HepG2 (cell line): ENCODE results near the gene MFNG. TPM values are rescaled to one million over a fixed set of nuclear protein-coding genes. Genes with fewer than 3 reads are reported as not detected.

Source experiments
- AKAP8 ChIP-seq: sonication (generic); formaldehyde crosslinking; IDR thresholded peaks from 2 replicates; pipeline ENCODE4 v1.5.1; 2020; ENCODE audit warnings: mild to moderate bottlenecking, missing genetic modification reagents
- CBFB ChIP-seq: sonication (generic); formaldehyde crosslinking; IDR thresholded peaks from 2 replicates; pipeline ENCODE4 v1.4.0; 2020; ENCODE audit warnings: missing genetic modification reagents
- CBX5 ChIP-seq: sonication (generic); formaldehyde crosslinking; IDR thresholded peaks from 2 replicates; pipeline ENCODE4 v1.4.0; 2020; ENCODE audit warnings: missing genetic modification reagents, borderline replicate concordance
- CHD2 ChIP-seq: IDR thresholded peaks from 2 replicates; pipeline ENCODE4 v1.6.1; 2011; ENCODE audit warnings: low read depth, low read length, improper control_type of control experiment
- ELF3 ChIP-seq: IDR thresholded peaks from 2 replicates; pipeline ENCODE4 v1.6.1; 2016; ENCODE audit warnings: missing genetic modification reagents, missing compliant biosample characterization
- GLI4 ChIP-seq: sonication (generic); formaldehyde crosslinking; IDR thresholded peaks from 2 replicates; pipeline ENCODE4 v1.5.1; 2020; ENCODE audit warnings: missing genetic modification reagents, mild to moderate bottlenecking, moderate library complexity, borderline replicate concordance
- HOXA3 ChIP-seq: sonication (generic); formaldehyde crosslinking; IDR thresholded peaks from 2 replicates; pipeline ENCODE4 v1.5.0; 2020; ENCODE audit warnings: missing genetic modification reagents
- IRX3 ChIP-seq: sonication (generic); formaldehyde crosslinking; IDR thresholded peaks from 2 replicates; pipeline ENCODE4 v1.8.1; 2023; ENCODE audit warnings: mild to moderate bottlenecking, low read depth, missing genetic modification reagents, borderline replicate concordance
- JARID2 ChIP-seq: sonication (generic); formaldehyde crosslinking; IDR thresholded peaks from 2 replicates; pipeline ENCODE4 v1.8.1; 2023; ENCODE audit warnings: missing genetic modification reagents, inconsistent platforms; ENCODE audit not compliant: insufficient replicate concordance
- KDM2A ChIP-seq: sonication (generic); formaldehyde crosslinking; IDR thresholded peaks from 2 replicates; pipeline ENCODE4 v1.4.0; 2020; ENCODE audit warnings: low read depth, missing genetic modification reagents, borderline replicate concordance
- KDM6A ChIP-seq: IDR thresholded peaks from 2 replicates; pipeline ENCODE4 v1.6.1; 2016; ENCODE audit warnings: low read depth
- KLF13 ChIP-seq: sonication (generic); formaldehyde crosslinking; IDR thresholded peaks from 2 replicates; pipeline ENCODE4 v1.4.0; 2020; ENCODE audit warnings: mild to moderate bottlenecking, missing genetic modification reagents
- PCBP1 ChIP-seq: fragments of 200-400 bp; formaldehyde crosslinking; IDR thresholded peaks from 2 replicates; pipeline ENCODE4 v1.6.1; 2017; ENCODE audit warnings: mild to moderate bottlenecking, low read depth, low read length, borderline replicate concordance
- POLR2A ChIP-seq, 2 experiments: IDR thresholded peaks; 2 replicates each; pipeline ENCODE4 v1.6.1; 2011; ENCODE audit warnings: low read depth in 2 of 2, low read length in 2 of 2, mild to moderate bottlenecking in 1 of 2, moderate library complexity in 1 of 2; ENCODE audit not compliant: insufficient read depth in 1 of 2
- PRMT3 ChIP-seq: sonication (generic); formaldehyde crosslinking; IDR thresholded peaks from 2 replicates; pipeline ENCODE4 v1.8.1; 2022; ENCODE audit warnings: low read depth, mild to moderate bottlenecking, moderate library complexity, missing genetic modification reagents, borderline replicate concordance
- PRPF4 ChIP-seq: fragments of 200-400 bp; formaldehyde crosslinking; IDR thresholded peaks from 2 replicates; pipeline ENCODE4 v1.6.1; 2016; ENCODE audit warnings: low read length, low read depth; ENCODE audit not compliant: poor library complexity, severe bottlenecking
- SP2 ChIP-seq: sonication (generic); formaldehyde crosslinking; IDR thresholded peaks from 2 replicates; pipeline ENCODE4 v1.5.1; 2020; ENCODE audit warnings: mild to moderate bottlenecking, missing genetic modification reagents
- TP53 ChIP-seq: sonication (generic); formaldehyde crosslinking; conservative IDR thresholded peaks from 2 replicates; pipeline ENCODE4 v1.4.0; 2020; ENCODE audit warnings: missing genetic modification reagents
- U2AF2 ChIP-seq: fragments of 200-400 bp; formaldehyde crosslinking; IDR thresholded peaks from 2 replicates; pipeline ENCODE4 v1.6.1; 2017; ENCODE audit warnings: low read depth, mild to moderate bottlenecking, low read length
- ZBTB38 ChIP-seq: sonication (generic); formaldehyde crosslinking; IDR thresholded peaks from 2 replicates; pipeline ENCODE4 v1.5.1; 2020; ENCODE audit warnings: mild to moderate bottlenecking, missing genetic modification reagents
- ZFAT ChIP-seq: sonication (generic); formaldehyde crosslinking; conservative IDR thresholded peaks from 2 replicates; pipeline ENCODE4 v1.8.1; 2023; ENCODE audit warnings: missing genetic modification reagents, inconsistent platforms
- ZFP41 ChIP-seq: sonication (generic); formaldehyde crosslinking; IDR thresholded peaks from 2 replicates; pipeline ENCODE4 v1.4.0; 2020; ENCODE audit warnings: mild to moderate bottlenecking, missing genetic modification reagents, borderline replicate concordance
- ZMAT3 ChIP-seq: sonication (generic); formaldehyde crosslinking; conservative IDR thresholded peaks from 2 replicates; pipeline ENCODE4 v1.7.0; 2021; ENCODE audit warnings: missing genetic modification reagents
- ZNF12 ChIP-seq: sonication (generic); formaldehyde crosslinking; IDR thresholded peaks from 2 replicates; pipeline ENCODE4 v1.5.0; 2020; ENCODE audit warnings: missing genetic modification reagents
- ZNF383 ChIP-seq: sonication (generic); formaldehyde crosslinking; IDR thresholded peaks from 2 replicates; pipeline ENCODE4 v1.4.0; 2020; ENCODE audit warnings: missing genetic modification reagents, mild to moderate bottlenecking, borderline replicate concordance
- ZNF468 ChIP-seq: sonication (generic); formaldehyde crosslinking; IDR thresholded peaks from 2 replicates; pipeline ENCODE4 v1.8.0; 2022; ENCODE audit warnings: mild to moderate bottlenecking, moderate library complexity, missing genetic modification reagents
- ZNF510 ChIP-seq: sonication (generic); formaldehyde crosslinking; IDR thresholded peaks from 2 replicates; pipeline ENCODE4 v1.4.0; 2020; ENCODE audit warnings: low read depth, mild to moderate bottlenecking, missing genetic modification reagents
- ZNF672 ChIP-seq: sonication (generic); formaldehyde crosslinking; IDR thresholded peaks from 2 replicates; pipeline ENCODE4 v1.8.1; 2022; ENCODE audit warnings: missing genetic modification reagents
- ZNF850 ChIP-seq: sonication (generic); formaldehyde crosslinking; conservative IDR thresholded peaks from 2 replicates; pipeline ENCODE4 v1.9.0; 2021; ENCODE audit warnings: mild to moderate bottlenecking, missing genetic modification reagents
- polyA plus RNA-seq, 8 experiments: library from polyadenylated mRNA; depleted of rRNA in 3 of 8; stranded (reverse) in 7 of 8; unstranded in 1 of 8; fragments of >200 nt; fragmentation: Illumina TruSeq in 4 of 8; extraction: Trizol in 4 of 8; gene quantifications; 2 replicates each; pipeline versions ENCODE4 v1.2.1 to v1.2.3, GENCODE V29; 2011 to 2016; ENCODE audit warnings: low read depth in 4 of 8, missing spikeins in 1 of 8, mixed read lengths in 1 of 8; ENCODE audit not compliant: insufficient read depth in 1 of 8
- total RNA-seq, 5 experiments: library from RNA; depleted of rRNA; stranded (reverse); fragments of >200 nt; fragmentation: Illumina TruSeq; extraction: Trizol; gene quantifications; 2 replicates each; pipeline ENCODE4 v1.2.3, GENCODE V29; 2016; ENCODE audit warnings: low read depth in 1 of 5
- TF ChIP-seq, protein P1 (sequence below): sonication (generic); formaldehyde crosslinking; IDR thresholded peaks from 2 replicates; pipeline ENCODE4 v1.4.0; 2020; ENCODE audit warnings: mild to moderate bottlenecking, missing genetic modification reagents
- TF ChIP-seq, protein P2 (sequence below): sonication (generic); formaldehyde crosslinking; IDR thresholded peaks from 2 replicates; pipeline ENCODE4 v1.5.0; 2020; ENCODE audit warnings: mild to moderate bottlenecking, missing genetic modification reagents

The MFNG gene
- total and polyA plus RNA-seq, 2 of the 13 experiments (the other 11 are each of a cell fraction or from before 2014, with no cell fraction given) = 1.0 to 11.7 TPM

DNA sequence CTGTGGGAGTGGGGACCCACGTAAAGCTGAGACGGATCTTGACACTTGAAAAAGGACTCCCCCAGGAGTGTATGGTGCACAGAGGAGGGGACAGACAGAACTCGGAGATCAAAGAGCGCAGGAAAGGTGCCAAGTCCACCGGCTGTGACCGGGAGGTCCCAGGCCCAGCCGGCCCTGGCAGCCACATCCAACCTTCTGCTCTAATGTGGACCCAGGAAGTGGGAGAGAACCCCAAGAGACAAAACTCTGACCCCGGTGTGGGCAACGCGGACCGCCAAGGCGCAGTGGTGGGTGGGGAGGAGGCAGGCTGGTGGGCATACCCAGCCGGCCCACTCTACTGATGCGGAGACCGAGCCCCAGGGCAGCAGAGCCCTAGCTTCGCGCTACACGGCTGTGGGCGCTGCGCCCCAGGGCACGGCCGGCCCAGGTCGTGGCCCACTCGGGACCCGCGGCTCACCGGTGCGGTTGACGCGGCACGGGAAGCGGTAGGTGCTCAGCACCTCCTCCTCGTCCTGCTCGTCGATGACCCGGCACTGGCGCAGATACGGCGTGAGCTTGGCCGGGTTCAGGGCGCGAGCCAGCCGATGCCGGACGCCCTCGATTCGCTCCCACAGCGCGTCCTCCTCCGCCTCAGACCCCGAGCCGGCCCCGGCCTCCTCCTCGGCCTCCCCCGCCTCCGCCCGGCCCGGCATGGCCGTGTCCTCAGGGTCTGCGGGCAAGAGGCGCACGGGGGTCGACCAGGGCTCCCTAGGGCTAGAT lies 32.5 kb upstream of the MFNG start (continued):
- TF ChIP-seq KDM2A (0 out of 2 replicates have a peak, but pooled peaks have one; percentile 21), PCBP1 (no peak), ZMAT3 (CRISPR knock-in tag) (no peak; the same call in 1 of the 2 replicates), GLI4 (CRISPR knock-in tag) (no peak), ZBTB38 (CRISPR knock-in tag) (peak; percentile 79), KDM6A (CRISPR knock-in tag) (no peak), U2AF2 (no peak), HOXA3 (peak; percentile 15; the same call in 1 of the 2 replicates), PRPF4 (no peak), ZNF12 (CRISPR knock-in tag) (peak; percentile 94), ZNF510 (CRISPR knock-in tag) (no peak), ZNF383 (no peak), CHD2 (no peak), POLR2A (IDR thresholded peaks at IDR 0.05; ENCODE audit: insufficient read depth in 1 of 2, low read depth in 2 of 2, low read length in 2 of 2) (peak in 1 of 2 experiments; percentile 10; a peak in 1 of 4 replicates), JARID2 (CRISPR knock-in tag) (no peak), AKAP8 (CRISPR knock-in tag) (peak; percentile 61; the same call in 1 of the 2 replicates), ZNF850 (CRISPR knock-in tag) (no peak), ZFP41 (CRISPR knock-in tag) (no peak), ZNF468 (CRISPR knock-in tag) (no peak), CBX5 (CRISPR knock-in tag) (no peak), TP53 (CRISPR knock-in tag) (no peak), ELF3 (no peak), PRMT3 (no peak), KLF13 (CRISPR knock-in tag) (no peak), IRX3 (no peak), SP2 (no peak; the same call in 1 of the 2 replicates), CBFB (no peak; the same call in 1 of the 2 replicates), ZFAT (CRISPR knock-in tag) (no peak), ZNF672 (0 out of 2 replicates have a peak, but pooled peaks have one; percentile 5)
- TF ChIP-seq, protein P1, sequence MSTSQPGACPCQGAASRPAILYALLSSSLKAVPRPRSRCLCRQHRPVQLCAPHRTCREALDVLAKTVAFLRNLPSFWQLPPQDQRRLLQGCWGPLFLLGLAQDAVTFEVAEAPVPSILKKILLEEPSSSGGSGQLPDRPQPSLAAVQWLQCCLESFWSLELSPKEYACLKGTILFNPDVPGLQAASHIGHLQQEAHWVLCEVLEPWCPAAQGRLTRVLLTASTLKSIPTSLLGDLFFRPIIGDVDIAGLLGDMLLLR (CRISPR knock-in tag) = peak; percentile 79
- TF ChIP-seq, protein P2, sequence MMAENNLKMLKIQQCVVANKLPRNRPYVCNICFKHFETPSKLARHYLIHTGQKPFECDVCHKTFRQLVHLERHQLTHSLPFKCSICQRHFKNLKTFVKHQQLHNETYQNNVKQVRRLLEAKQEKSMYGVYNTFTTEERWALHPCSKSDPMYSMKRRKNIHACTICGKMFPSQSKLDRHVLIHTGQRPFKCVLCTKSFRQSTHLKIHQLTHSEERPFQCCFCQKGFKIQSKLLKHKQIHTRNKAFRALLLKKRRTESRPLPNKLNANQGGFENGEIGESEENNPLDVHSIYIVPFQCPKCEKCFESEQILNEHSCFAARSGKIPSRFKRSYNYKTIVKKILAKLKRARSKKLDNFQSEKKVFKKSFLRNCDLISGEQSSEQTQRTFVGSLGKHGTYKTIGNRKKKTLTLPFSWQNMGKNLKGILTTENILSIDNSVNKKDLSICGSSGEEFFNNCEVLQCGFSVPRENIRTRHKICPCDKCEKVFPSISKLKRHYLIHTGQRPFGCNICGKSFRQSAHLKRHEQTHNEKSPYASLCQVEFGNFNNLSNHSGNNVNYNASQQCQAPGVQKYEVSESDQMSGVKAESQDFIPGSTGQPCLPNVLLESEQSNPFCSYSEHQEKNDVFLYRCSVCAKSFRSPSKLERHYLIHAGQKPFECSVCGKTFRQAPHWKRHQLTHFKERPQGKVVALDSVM (CRISPR knock-in tag) = peak; percentile 92
